ENCODE results near the gene DNLZ. TPM values are rescaled to one million over a fixed set of nuclear protein-coding genes. Genes with fewer than 3 reads are reported as not detected.

Gene DNLZ
- total and polyA plus RNA-seq, 10 of the 15 experiments (the other 5 are each of a cell fraction or from before 2014, with no cell fraction given) = 0.66 to 29.7 (median 14.7) TPM; not detected in 1

GRCh38 chr9:136363106-136363948 lies at the start of gene DNLZ (continued):
- TF ChIP-seq MAX (IDR thresholded peaks at IDR 0.05; ENCODE audit: low read depth, low read length) (peak; percentile 100), SMARCA5 (IDR thresholded peaks at IDR 0.05) (peak; percentile 79), ELK1 (IDR thresholded peaks at IDR 0.05; ENCODE audit: low read depth, low read length) (0 out of 2 replicates have a peak, but pooled peaks have one; percentile 55), POU2F2 (IDR thresholded peaks at IDR 0.05; ENCODE audit: borderline replicate concordance, low read depth, low read length) (peak; percentile 53; the same call in 2 of the 3 replicates), YY1 (IDR thresholded peaks at IDR 0.05; ENCODE audit: low read depth, low read length) (peak; percentile 99), ZNF687 (IDR thresholded peaks at IDR 0.05) (peak; percentile 73; the same call in 1 of the 2 replicates), HSF1 (IDR thresholded peaks at IDR 0.05; ENCODE audit: low read depth, low read length) (0 out of 2 replicates have a peak, but pooled peaks have one; percentile 34), DPF2 (IDR thresholded peaks at IDR 0.05) (peak; percentile 89), GATAD2B (conservative IDR thresholded peaks at IDR 0.05; ENCODE audit: low read depth) (peak; percentile 96), HDAC6 (IDR thresholded peaks at IDR 0.05; ENCODE audit: unreplicated experiment) (no peak), TBL1XR1 (IDR thresholded peaks at IDR 0.05; ENCODE audit: low read depth, low read length) (peak; percentile 46; the same call in 1 of the 2 replicates), NR2C1 (IDR thresholded peaks at IDR 0.05) (peak; percentile 89), PAX5 (IDR thresholded peaks at IDR 0.05; ENCODE audit: borderline replicate concordance, low read depth, low read length) (peak; percentile 25; the same call in 1 of the 2 replicates), EGR1 (IDR thresholded peaks at IDR 0.05; ENCODE audit: borderline replicate concordance in 1 of 2, low read depth in 2 of 2, low read length in 2 of 2) (peak in 1 of 2 experiments; percentile 89; a peak in 2 of 3 replicates), RBBP5 (conservative IDR thresholded peaks at IDR 0.05) (no peak), EP300 (IDR thresholded peaks at IDR 0.05; ENCODE audit: borderline replicate concordance in 1 of 2, control insufficient read depth in 1 of 2, low read depth in 2 of 2, low read length in 2 of 2) (no peak), MLLT1 (IDR thresholded peaks at IDR 0.05) (no peak), ETV6 (conservative IDR thresholded peaks at IDR 0.05 in 1 of 2, IDR thresholded peaks at IDR 0.05 in 1 of 2; ENCODE audit: borderline replicate concordance in 1 of 2, low read depth in 1 of 2) (peak in 1 of 2 experiments; percentile 86; a peak in 2 of 4 replicates)

All from GM12878 (cell line).